ENCODE results near the gene RTL10. TPM values are rescaled to one million over a fixed set of nuclear protein-coding genes. Genes with fewer than 3 reads are reported as not detected.
A peak's percentile ranks its signal among the peaks of the same experiment; 100 is the strongest.

Gene RTL10
- total and polyA plus RNA-seq, 2 donors (not counting 1 experiment from before 2014, with no cell fraction given), result 6.4 to 15.2 TPM

- Histone ChIP-seq H3K36me3 (replicated peaks in 1 of 2; ENCODE audit: control extremely low read depth in 1 of 2, control insufficient read depth in 1 of 2, extremely low read depth in 1 of 2, insufficient read depth in 2 of 2, low read length in 1 of 2) (no peaks in the 10 kb centered on the region), H4K20me1 (ENCODE audit: control insufficient read depth, insufficient read depth, low read length, poor library complexity, severe bottlenecking) (no peaks in the 10 kb centered on the region), H3K4me2 (replicated peaks; ENCODE audit: low read depth, low read length, poor library complexity, severe bottlenecking) (no peak overlapping the region), H3K4me1 (ENCODE audit: control insufficient read depth in 2 of 2, insufficient read depth in 2 of 2, low read length in 2 of 2) (peaks cover 9 to 12% of the 10 kb centered on the region in 2 donors), H3K27ac (ENCODE audit: low read length in 2 of 2) (no peak overlapping the region), H3K4me3 (ENCODE audit: control extremely low read depth in 1 of 5, extremely low read depth in 1 of 5, insufficient read depth in 1 of 5, low read depth in 2 of 5, low read length in 4 of 5) (no peak overlapping the region), H3K79me2 (ENCODE audit: control insufficient read depth, insufficient read depth, low read length) (peaks cover 14% of the 10 kb centered on the region), H3K9me3 (ENCODE audit: control extremely low read depth in 1 of 3, control insufficient read depth in 2 of 3, insufficient read depth in 1 of 3, low read length in 2 of 3) (no peaks in the 10 kb centered on the region), H3K9ac (ENCODE audit: low read length) (no peak overlapping the region), H2AFZ (ENCODE audit: insufficient read depth, low read depth, low read length, poor library complexity, severe bottlenecking) (no peak overlapping the region), H3K27me3 (replicated peaks in 1 of 4; ENCODE audit: control extremely low read depth in 1 of 4, control insufficient read depth in 3 of 4, insufficient read depth in 4 of 4, low read length in 3 of 4) (no peaks in the 10 kb centered on the region)
- Mint-ChIP-seq H3K27me3 (no peaks in the 10 kb centered on the region), H3K27ac (no peak overlapping the region), H3K4me3 (no peak overlapping the region), H3K4me1 (peaks cover 15% of the 10 kb centered on the region), H3K9me3 (ENCODE audit: insufficient read depth) (no peaks in the 10 kb centered on the region)
- WGBS (ENCODE audit: insufficient coverage), result 96% methylated on average over 4 of the region's 8 CpGs
- intact Hi-C loops (cut with micrococcal nuclease), result loop anchor here (10.0 kb wide), 1 partner anchor 225 kb away; the partner anchor contains the start of gene DGCR8
- DNase-seq, result no peak
- ATAC-seq (ENCODE audit: low read depth), result no peak
- no peak for TF ChIP-seq CTCF (IDR thresholded peaks at IDR 0.05)
- TF ChIP-seq EZH2 (IDR thresholded peaks at IDR 0.05; ENCODE audit: borderline replicate concordance, insufficient read depth, low read depth, low read length, poor library complexity, severe bottlenecking), result no peak
- ChIA-PET POLR2A (no interaction called here), CTCF (interaction anchor here (1.1 kb wide), 1 partner anchor 11 kb away, joined by 3 read pairs; no protein-coding TSS in a partner anchor)
Measured at GRCh38 chr22:19859861-19860510, 5.3 kb upstream of the RTL10 start.

- peaks cover 37% of the 10 kb centered on the region for H3K4me1 Mint-ChIP-seq
- peaks cover 21 to 26% of the 10 kb centered on the region in 2 donors for H3K4me1 ChIP-seq (ENCODE audit: control insufficient read depth in 2 of 2, insufficient read depth in 2 of 2, low read length in 2 of 2)
- POLR2A ChIA-PET, result no interaction called here
- peaks cover 38% of the 10 kb centered on the region for H3K79me2 ChIP-seq (ENCODE audit: control insufficient read depth, insufficient read depth, low read length)
- no peaks in the 10 kb centered on the region for H3K27me3 ChIP-seq (replicated peaks in 1 of 4; ENCODE audit: control extremely low read depth in 1 of 4, control insufficient read depth in 3 of 4, insufficient read depth in 4 of 4, low read length in 3 of 4)
- H3K4me2 ChIP-seq (replicated peaks; ENCODE audit: low read depth, low read length, poor library complexity, severe bottlenecking), result no peak overlapping the region
- H3K9me3 Mint-ChIP-seq (ENCODE audit: insufficient read depth), result no peaks in the 10 kb centered on the region
- no peaks in the 10 kb centered on the region for H3K36me3 ChIP-seq (replicated peaks in 1 of 2; ENCODE audit: control extremely low read depth in 1 of 2, control insufficient read depth in 1 of 2, extremely low read depth in 1 of 2, insufficient read depth in 2 of 2, low read length in 1 of 2)
- H3K9me3 ChIP-seq (ENCODE audit: control extremely low read depth in 1 of 3, control insufficient read depth in 2 of 3, insufficient read depth in 1 of 3, low read length in 2 of 3), result no peaks in the 10 kb centered on the region
- no CpG with 5 or more reads among the region's 3 CpGs for WGBS (ENCODE audit: insufficient coverage)
- H3K4me3 ChIP-seq (ENCODE audit: control extremely low read depth in 1 of 5, extremely low read depth in 1 of 5, insufficient read depth in 1 of 5, low read depth in 2 of 5, low read length in 4 of 5), result no peak overlapping the region
- H3K27ac Mint-ChIP-seq, result peak overlapping the region; percentile 73
- H3K27ac ChIP-seq (ENCODE audit: low read length in 2 of 2), result peak overlapping the region in 1 of 2 donors; percentile 88
- intact Hi-C loops (cut with micrococcal nuclease), result loop anchor here (10.0 kb wide), 1 partner anchor 227 kb away; the partner anchor contains the start of gene DGCR8
- H3K9ac ChIP-seq (ENCODE audit: low read length), result no peak overlapping the region
- CTCF ChIA-PET, result no interaction called here
- TF ChIP-seq EZH2 (IDR thresholded peaks at IDR 0.05; ENCODE audit: borderline replicate concordance, insufficient read depth, low read depth, low read length, poor library complexity, severe bottlenecking), result no peak
- no peak for TF ChIP-seq CTCF (IDR thresholded peaks at IDR 0.05)
- no peaks in the 10 kb centered on the region for H3K27me3 Mint-ChIP-seq
- H3K4me3 Mint-ChIP-seq, result no peak overlapping the region
- DNase-seq (no peak), ATAC-seq (ENCODE audit: low read depth) (no peak)
- peaks cover 12% of the 10 kb centered on the region for H4K20me1 ChIP-seq (ENCODE audit: control insufficient read depth, insufficient read depth, low read length, poor library complexity, severe bottlenecking)
- no peak overlapping the region for H2AFZ ChIP-seq (ENCODE audit: insufficient read depth, low read depth, low read length, poor library complexity, severe bottlenecking)
Measured at GRCh38 chr22:19857382-19857781, 2.7 kb upstream of the RTL10 start.

All from B cell (primary cell).